B cell (primary cell): ENCODE results near the gene INPP1. TPM values are rescaled to one million over a fixed set of nuclear protein-coding genes. Genes with fewer than 3 reads are reported as not detected.
A peak's percentile ranks its signal among the peaks of the same experiment; 100 is the strongest.

ENCODE experiments used
- ATAC-seq: fragments of 200-7000 bp; cut with Tn5 transposase; one replicate; pipeline ENCODE4 v1.10.0; 2021; ENCODE audit warnings: low read depth, mild to moderate bottlenecking, moderate number of reproducible peaks, moderate library complexity
- CTCF ChIA-PET: fragments of 350-600 bp; sonication (Branson Sonifier 250); formaldehyde crosslinking; loops from one replicate; lab custom pipeline; 2021; ENCODE audit warnings: antibody characterized with exemption, inconsistent platforms; lab: Charles Lee
- POLR2A ChIA-PET: fragments of 350-600 bp; sonication (Branson Sonifier 250); formaldehyde crosslinking; loops from one replicate; lab custom pipeline; 2021; ENCODE audit warnings: antibody characterized with exemption; lab: Charles Lee
- DNase-seq: peaks from one replicate; pipeline ENCODE4 v3.0.0; 2013
- H2AFZ ChIP-seq: 2 replicates; pipeline ENCODE4 v1.6.1; 2012; ENCODE audit warnings: mild to moderate bottlenecking, low read depth, low read length; ENCODE audit not compliant: insufficient read depth, poor library complexity, severe bottlenecking
- H3K27ac ChIP-seq, 2 donors: 1 replicate in 1 of 2; 2 replicates in 1 of 2; pipeline ENCODE4 v1.5.1; 2012 to 2013; ENCODE audit warnings: low read length in 2 of 2, mild to moderate bottlenecking in 2 of 2, moderate library complexity in 1 of 2
- H3K27me3 ChIP-seq, 4 experiments: fragments of 200-600 bp in 1 of 4; sonication (generic) in 1 of 4; replicated peaks in 1 of 4; 1 replicate in 2 of 4; 2 replicates in 2 of 4; pipeline versions ENCODE4 v1.6.1 to v1.7.0; 2013 to 2016; ENCODE audit warnings: low read length in 3 of 4, mild to moderate bottlenecking in 2 of 4, mixed read lengths in 1 of 4, moderate library complexity in 1 of 4; ENCODE audit not compliant: insufficient read depth in 4 of 4, control insufficient read depth in 3 of 4; ENCODE audit errors: control extremely low read depth in 1 of 4
- H3K36me3 ChIP-seq, 2 experiments: replicated peaks in 1 of 2; 1 replicate in 1 of 2; 2 replicates in 1 of 2; pipeline versions ENCODE4 v1.6.1 to v1.7.1; 2013; ENCODE audit warnings: low read length in 1 of 2; ENCODE audit not compliant: insufficient read depth in 2 of 2, control insufficient read depth in 1 of 2; ENCODE audit errors: control extremely low read depth in 1 of 2, extremely low read depth in 1 of 2
- H3K4me1 ChIP-seq, 2 donors: fragments of 200-600 bp in 1 of 2; sonication (generic) in 1 of 2; 1 replicate in 1 of 2; 2 replicates in 1 of 2; pipeline versions ENCODE4 v1.5.1 to v1.6.1; 2013 to 2017; ENCODE audit warnings: low read length in 2 of 2; ENCODE audit not compliant: control insufficient read depth in 2 of 2, insufficient read depth in 2 of 2
- H3K4me2 ChIP-seq: replicated peaks from 2 replicates; pipeline ENCODE3; 2012; ENCODE audit warnings: mild to moderate bottlenecking, low read depth, low read length; ENCODE audit not compliant: poor library complexity, severe bottlenecking
- H3K4me3 ChIP-seq, 5 experiments: fragments of 200-600 bp in 1 of 5; sonication (generic) in 1 of 5; 1 replicate in 3 of 5; 2 replicates in 2 of 5; pipeline versions ENCODE4 v1.5.1 to v1.7.0; 2011 to 2016; ENCODE audit warnings: low read length in 4 of 5, mild to moderate bottlenecking in 4 of 5, low read depth in 2 of 5, control low read depth in 1 of 5, moderate library complexity in 1 of 5; ENCODE audit not compliant: insufficient read depth in 1 of 5; ENCODE audit errors: control extremely low read depth in 1 of 5, extremely low read depth in 1 of 5
- H3K79me2 ChIP-seq: fragments of 200-600 bp; sonication (generic); one replicate; pipeline ENCODE4 v1.6.0; 2016; ENCODE audit warnings: low read length; ENCODE audit not compliant: control insufficient read depth, insufficient read depth
- H3K9ac ChIP-seq: fragments of 200-600 bp; sonication (generic); 2 replicates; pipeline ENCODE4 v1.6.1; 2017; ENCODE audit warnings: mild to moderate bottlenecking, low read length, moderate library complexity
- H3K9me3 ChIP-seq, 3 donors: one replicate each; pipeline versions ENCODE4 v1.6.1 to v1.7.1; 2013; ENCODE audit warnings: low read length in 2 of 3; ENCODE audit not compliant: control insufficient read depth in 2 of 3, insufficient read depth in 1 of 3; ENCODE audit errors: control extremely low read depth in 1 of 3
- H4K20me1 ChIP-seq: 2 replicates; pipeline ENCODE4 v1.6.0; 2012; ENCODE audit warnings: mild to moderate bottlenecking, low read length; ENCODE audit not compliant: insufficient read depth, control insufficient read depth, poor library complexity, severe bottlenecking
- H3K27ac Mint-ChIP-seq: one replicate; pipeline ENCODE4 v1.8.0; 2021; ENCODE audit warnings: mixed read lengths
- H3K27me3 Mint-ChIP-seq: one replicate; pipeline ENCODE4 v1.8.0; 2021; ENCODE audit warnings: mixed read lengths
- H3K4me1 Mint-ChIP-seq: one replicate; pipeline ENCODE4 v1.8.0; 2021; ENCODE audit warnings: mixed read lengths
- H3K4me3 Mint-ChIP-seq: one replicate; pipeline ENCODE4 v1.8.0; 2021; ENCODE audit warnings: mixed read lengths
- H3K9me3 Mint-ChIP-seq: one replicate; pipeline ENCODE4 v1.8.0; 2022; ENCODE audit warnings: mixed read lengths; ENCODE audit not compliant: insufficient read depth
- CTCF ChIP-seq: fragments of 200-600 bp; IDR thresholded peaks from one replicate; pipeline ENCODE4 v1.8.0; 2022; ENCODE audit warnings: antibody characterized with exemption, mild to moderate bottlenecking
- EZH2 ChIP-seq: IDR thresholded peaks from 2 replicates; pipeline ENCODE4 v1.6.1; 2012; ENCODE audit warnings: borderline replicate concordance, low read depth, mild to moderate bottlenecking, moderate library complexity, low read length; ENCODE audit not compliant: insufficient read depth, poor library complexity, severe bottlenecking
- WGBS: methylation state at CpG from one replicate; pipeline ENCODE4 v1.1.5; 2013; ENCODE audit warnings: missing lambda C conversion rate; ENCODE audit not compliant: insufficient coverage; 5-methylcytosine and 5-hydroxymethylcytosine counted together
- intact Hi-C: fragments of 100-400 bp; cut with micrococcal nuclease; formaldehyde crosslinking; loops from one replicate; pipeline ENCODE4 v1.10.0; 2022
- polyA plus RNA-seq: library from polyadenylated mRNA; depleted of rRNA; stranded (reverse); fragments of >200 nt; gene quantifications from 2 replicates; pipeline ENCODE4 v1.2.3, GENCODE V29; 2012
- total RNA-seq, 2 donors: library from RNA; stranded (reverse); fragments of 120-200 nt in 1 of 2; gene quantifications; 1 replicate in 1 of 2; 2 replicates in 1 of 2; pipeline versions ENCODE4 v1.2.3 to v1.2.4, GENCODE V29; 2013 to 2022

INPP1 gene
- total and polyA plus RNA-seq, 2 donors (not counting 1 experiment from before 2014, with no cell fraction given): 3.1 to 3.7 TPM

DNA sequence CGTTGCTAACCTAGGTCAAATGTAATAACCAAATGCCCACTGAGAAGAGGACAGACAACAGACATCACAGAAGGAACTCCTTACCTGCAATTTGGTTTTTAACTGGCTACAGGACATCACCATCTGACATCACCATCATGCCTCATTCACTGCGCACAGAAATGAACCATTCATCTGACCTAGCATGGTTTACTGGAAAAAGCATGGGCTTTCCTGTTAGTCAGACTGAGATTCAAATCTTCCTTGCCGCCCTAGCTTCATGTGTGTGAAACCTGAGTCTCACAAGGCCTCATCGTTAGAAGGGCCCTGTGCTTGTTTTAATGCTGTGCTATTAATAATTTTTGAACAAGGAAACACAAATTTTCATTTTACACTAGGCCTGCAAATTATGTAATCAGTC, 22.7 kb upstream of the INPP1 start:
- no peak overlapping the region for H3K4me3 ChIP-seq
- peaks cover 14% of the 10 kb centered on the region for H3K27me3 Mint-ChIP-seq
- no peaks in the 10 kb centered on the region for H3K9me3 Mint-ChIP-seq
- H3K4me3 Mint-ChIP-seq: peak overlapping the region; percentile 50
- WGBS: 80% methylated on average over 1 of the region's 4 CpGs
- H3K9me3 ChIP-seq: no peaks in the 10 kb centered on the region
- ATAC-seq (no peak), DNase-seq (no peak)
- H3K36me3 ChIP-seq: no peaks in the 10 kb centered on the region
- peak overlapping the region; percentile 80 to 84 for H3K27ac ChIP-seq
- H2AFZ ChIP-seq: peak overlapping the region; percentile 84
- intact Hi-C loops: loop anchor here (1.0 to 10.0 kb wide), 2 partner anchors 23 to 214 kb away; partner anchors contain the start of genes INPP1 and NEMP2
- ChIA-PET CTCF (interaction anchor here (1.1 to 2.3 kb wide), 3 partner anchors 9 to 24 kb away, joined by 3 to 7 read pairs (median 5); no protein-coding TSS in a partner anchor), POLR2A (no interaction called here)
- peaks cover 36% of the 10 kb centered on the region for H3K4me1 Mint-ChIP-seq
- TF ChIP-seq EZH2 (no peak), CTCF (no peak)
- H3K27me3 ChIP-seq: peaks cover 0 to 4% (median 0%) of the 10 kb centered on the region in 4 experiments
- no peaks in the 10 kb centered on the region for H4K20me1 ChIP-seq
- peaks cover 20 to 23% of the 10 kb centered on the region in 2 donors for H3K4me1 ChIP-seq
- H3K9ac ChIP-seq: no peak overlapping the region
- peak overlapping the region; percentile 65 for H3K4me2 ChIP-seq
- H3K27ac Mint-ChIP-seq: peak overlapping the region; percentile 17
- H3K79me2 ChIP-seq: peaks cover 35% of the 10 kb centered on the region

DNA sequence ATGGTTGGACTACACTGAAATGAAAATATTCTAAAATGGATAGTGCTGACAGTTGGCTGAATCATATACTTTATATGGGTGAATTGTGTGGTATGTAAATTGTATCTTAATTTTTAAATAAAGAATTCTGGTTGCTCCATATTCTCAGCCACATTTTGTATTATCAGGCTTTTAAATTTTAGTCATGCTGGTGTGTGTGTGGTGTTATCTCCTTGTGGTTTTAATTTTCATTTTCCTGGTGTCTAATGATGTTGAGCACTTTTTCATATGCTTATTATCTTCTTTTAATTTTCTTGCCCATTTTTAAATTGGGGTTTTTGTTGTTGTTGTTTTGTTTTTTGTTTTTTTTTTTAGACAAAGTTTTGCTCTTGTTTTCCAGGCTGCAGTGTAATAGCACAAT, 20.0 kb upstream of the INPP1 start:
- Mint-ChIP-seq H3K27ac (no peak overlapping the region), H3K9me3 (no peaks in the 10 kb centered on the region), H3K4me1 (peaks cover 19% of the 10 kb centered on the region), H3K4me3 (no peak overlapping the region), H3K27me3 (peaks cover 34% of the 10 kb centered on the region)
- ATAC-seq (no peak), DNase-seq (no peak)
- H3K4me3 ChIP-seq: no peak overlapping the region
- no peak overlapping the region for H3K9ac ChIP-seq
- H3K4me1 ChIP-seq: peaks cover 15% of the 10 kb centered on the region in 2 donors
- no peaks in the 10 kb centered on the region for H4K20me1 ChIP-seq
- no peaks in the 10 kb centered on the region for H3K9me3 ChIP-seq
- ChIA-PET POLR2A (no interaction called here), CTCF (no interaction called here)
- peaks cover 0 to 16% (median 3%) of the 10 kb centered on the region in 4 experiments for H3K27me3 ChIP-seq
- TF ChIP-seq EZH2 (no peak), CTCF (no peak)
- no peak overlapping the region for H3K27ac ChIP-seq
- intact Hi-C loops: loop anchor here (10.0 kb wide), 1 partner anchor 211 kb away; the partner anchor contains the start of gene NEMP2
- H3K79me2 ChIP-seq: peaks cover 8% of the 10 kb centered on the region
- H2AFZ ChIP-seq: no peak overlapping the region
- no peak overlapping the region for H3K4me2 ChIP-seq
- no peaks in the 10 kb centered on the region for H3K36me3 ChIP-seq
